Esophagus muscularis mucosa (tissue), 4 donors: ENCODE data around the gene EEF2. TPM values are rescaled to one million over a fixed set of nuclear protein-coding genes. Genes with fewer than 3 reads are reported as not detected.
"Not testable (repeated sequence)": the region's sequence is repeated elsewhere in the genome, so short reads cannot be mapped to it uniquely, and the experiment has no call there.

Experiments
- DNase-seq: peaks from one replicate; pipeline ENCODE4 v3.0.0-alpha.2; 2017; ENCODE audit errors: extremely low spot score
- H3K27ac ChIP-seq, 4 donors: fragments of 200-600 bp; sonication (generic); replicated peaks in 1 of 4; 1 replicate in 3 of 4; 2 replicates in 1 of 4; pipeline ENCODE4 v1.5.1; 2016 to 2019; ENCODE audit warnings: mild to moderate bottlenecking in 1 of 4
- H3K27me3 ChIP-seq, 4 donors: fragments of 200-600 bp; sonication (generic); one replicate each; pipeline versions ENCODE4 v1.5.1 to v1.6.0; 2016 to 2019
- H3K36me3 ChIP-seq, 4 donors: fragments of 200-600 bp; sonication (generic); one replicate each; pipeline ENCODE4 v1.5.1; 2016 to 2019
- H3K4me1 ChIP-seq, 4 donors: fragments of 200-600 bp; sonication (generic); one replicate each; pipeline ENCODE4 v1.5.1; 2016 to 2019
- H3K4me3 ChIP-seq, 4 donors: fragments of 200-600 bp; sonication (generic); 1 replicate in 2 of 4; 2 replicates in 2 of 4; pipeline ENCODE4 v1.5.1; 2016 to 2019; ENCODE audit warnings: mild to moderate bottlenecking in 4 of 4, moderate library complexity in 1 of 4
- H3K9me3 ChIP-seq, 4 donors: fragments of 200-600 bp; sonication (generic); 1 replicate in 3 of 4; 2 replicates in 1 of 4; pipeline ENCODE4 v1.5.1; 2016 to 2019
- CTCF ChIP-seq, 3 experiments: fragments of 200-600 bp in 2 of 3; fragments of 450-650 bp in 1 of 3; sonication (generic) in 2 of 3; IDR thresholded peaks; one replicate each; pipeline ENCODE4 v1.5.1; 2017 to 2019; ENCODE audit warnings: antibody characterized with exemption in 3 of 3, mild to moderate bottlenecking in 2 of 3, moderate library complexity in 1 of 3
- EP300 ChIP-seq: sonication (generic); formaldehyde crosslinking; IDR thresholded peaks from one replicate; pipeline ENCODE4 v1.6.1; 2017; ENCODE audit warnings: antibody characterized with exemption
- POLR2A ChIP-seq: fragments of 450-650 bp; IDR thresholded peaks from one replicate; pipeline ENCODE4 v1.6.1; 2017; ENCODE audit warnings: antibody characterized with exemption, moderate library complexity, mild to moderate bottlenecking, low read depth
- POLR2AphosphoS5 ChIP-seq, 2 donors: sonication (generic); formaldehyde crosslinking; IDR thresholded peaks; one replicate each; pipeline ENCODE4 v1.6.1; 2017; ENCODE audit warnings: antibody characterized with exemption in 2 of 2
- WGBS: methylation state at CpG from one replicate; pipeline ENCODE4 v1.1.5; 2018; 5-methylcytosine and 5-hydroxymethylcytosine counted together
- intact Hi-C: fragments of 100-400 bp; cut with DNase I; formaldehyde crosslinking; loops from one replicate; pipeline ENCODE4 v1.15.1; 2023
- total RNA-seq, 4 donors: library from RNA; depleted of rRNA; stranded (reverse); fragments of >200 nt; gene quantifications; one replicate each; pipeline versions ENCODE4 v1.1.0 to v1.2.1, GENCODE V29; 2016

Gene EEF2
- total RNA-seq, 4 donors from 2014 or later = 2,280 to 3,286 (median 2,635) TPM

- Histone ChIP-seq H3K27ac (peak overlapping the region in 3 of 4 donors; percentile 41 to 84 (median 61)), H3K27me3 (no peaks in the 10 kb centered on the region), H3K36me3 (peaks cover 14 to 36% (median 28%) of the 10 kb centered on the region in 4 donors), H3K4me3 (no peak overlapping the region), H3K4me1 (peaks cover 79 to 92% (median 91%) of the 10 kb centered on the region in 4 donors), H3K9me3 (no peaks in the 10 kb centered on the region)
- TF ChIP-seq EP300 (no peak), POLR2A (no peak), CTCF (IDR thresholded peaks at IDR 0.05) (no peak), POLR2AphosphoS5 (IDR thresholded peaks at IDR 0.05) (no peak)
- intact Hi-C loops = no loop called here
- no peak for DNase-seq
- 91% methylated on average over 16 of the region's 33 CpGs for WGBS
Measured at GRCh38 chr19:4012975-4013634, 27.8 kb upstream of the EEF2 start.

- H3K27ac ChIP-seq = peak overlapping the region; percentile 41 to 84 (median 54)
- WGBS = 75% methylated on average over 25 of the region's 27 CpGs
- no peak for DNase-seq
- H3K4me1 ChIP-seq = peaks cover 80 to 92% (median 91%) of the 10 kb centered on the region in 4 donors
- H3K9me3 ChIP-seq = no peaks in the 10 kb centered on the region
- peaks cover 14 to 30% (median 24%) of the 10 kb centered on the region in 4 donors for H3K36me3 ChIP-seq
- H3K27me3 ChIP-seq = no peaks in the 10 kb centered on the region
- intact Hi-C loops = no loop called here
- no peak overlapping the region for H3K4me3 ChIP-seq
- TF ChIP-seq POLR2A = no peak
- no peak for TF ChIP-seq POLR2AphosphoS5 (IDR thresholded peaks at IDR 0.05)
- TF ChIP-seq EP300 = no peak
- TF ChIP-seq CTCF (IDR thresholded peaks at IDR 0.05) = no peak
Measured at GRCh38 chr19:4012092-4012974, 27.1 kb upstream of the EEF2 start.

DNA sequence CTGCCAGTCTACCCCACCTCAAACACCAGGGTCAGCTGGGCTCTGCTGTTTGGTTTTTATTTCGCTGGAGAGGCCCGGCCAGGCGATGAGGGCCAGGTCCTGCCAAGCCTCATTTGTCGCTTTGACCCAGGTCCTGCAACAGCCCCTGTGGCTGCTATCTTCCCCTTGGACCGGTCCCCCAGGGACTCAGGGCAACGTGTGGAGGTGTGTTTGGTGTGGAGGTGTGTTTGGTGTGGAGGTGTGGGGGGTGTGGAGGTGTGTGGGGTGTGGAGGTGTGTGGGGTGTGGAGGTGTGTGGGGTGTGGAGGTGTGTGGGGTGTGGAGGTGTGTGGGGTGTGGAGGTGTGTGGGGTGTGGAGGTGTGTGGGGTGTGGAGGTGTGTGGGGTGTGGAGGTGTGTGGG, 26.2 kb upstream of the EEF2 start:
- H3K4me1 ChIP-seq = peaks cover 81 to 89% (median 88%) of the 10 kb centered on the region in 4 donors
- H3K4me3 ChIP-seq, H3K9me3 ChIP-seq, H3K27me3 ChIP-seq, intact Hi-C loops, DNase-seq: not testable (repeated sequence)
- peaks cover 14 to 30% (median 22%) of the 10 kb centered on the region in 4 donors for H3K36me3 ChIP-seq
- H3K27ac ChIP-seq = peak overlapping the region in 3 of 4 donors; percentile 90 to 95 (median 90)
- 53% methylated on average over 3 of the region's 6 CpGs for WGBS

- intact Hi-C loops = no loop called here
- peaks cover 76 to 88% (median 86%) of the 10 kb centered on the region in 4 donors for H3K4me1 ChIP-seq
- no peak for DNase-seq
- H3K9me3 ChIP-seq = no peaks in the 10 kb centered on the region
- peak overlapping the region in 1 of 4 donors; percentile 13 for H3K4me3 ChIP-seq
- TF ChIP-seq CTCF (IDR thresholded peaks at IDR 0.05) (no peak), POLR2AphosphoS5 (IDR thresholded peaks at IDR 0.05) (no peak), EP300 (no peak), POLR2A (no peak)
- H3K27me3 ChIP-seq = no peaks in the 10 kb centered on the region
- H3K36me3 ChIP-seq = peaks cover 14 to 30% (median 20%) of the 10 kb centered on the region in 4 donors
- 72% methylated on average over 6 of the region's 14 CpGs for WGBS
- H3K27ac ChIP-seq = peak overlapping the region; percentile 62 to 95 (median 90)
Measured at GRCh38 chr19:4010808-4011110, 25.5 kb upstream of the EEF2 start.
